GM12864 (cell line): ENCODE measurements around the gene RTCB.
A peak's percentile ranks its signal among the peaks of the same experiment; 100 is the strongest.

ENCODE experiments used
- DNase-seq: peaks from one replicate; pipeline ENCODE4 v3.0.0-alpha.2; 2011; ENCODE audit warnings: low read depth
- H3K4me3 ChIP-seq: 2 replicates; pipeline ENCODE4 v1.5.1; 2011; ENCODE audit warnings: mild to moderate bottlenecking, low read depth, low read length, control low read depth
- CTCF ChIP-seq: IDR thresholded peaks from 2 replicates; pipeline ENCODE4 v1.5.1; 2011; ENCODE audit warnings: low read depth, mild to moderate bottlenecking, moderate library complexity, low read length, control low read depth, inconsistent platforms; ENCODE audit errors: missing control alignments

The RTCB gene

GRCh38 chr22:32423664-32424063 lies 11.6 kb upstream of the RTCB start:
- no peak overlapping the region for H3K4me3 ChIP-seq
- TF ChIP-seq CTCF = no peak

GRCh38 chr22:32422062-32422461 lies 10.0 kb upstream of the RTCB start:
- TF ChIP-seq CTCF = no peak
- H3K4me3 ChIP-seq = no peak overlapping the region
- DNase-seq = no peak

More at GRCh38 chr22:32423664-32424063, 11.6 kb upstream of the RTCB start:
- DNase-seq = no peak

- no peak for TF ChIP-seq CTCF
- DNase-seq = no peak
- no peak overlapping the region for H3K4me3 ChIP-seq
Measured at GRCh38 chr22:32421484-32421883, 9.4 kb upstream of the RTCB start.

- DNase-seq = no peak
- H3K4me3 ChIP-seq = no peak overlapping the region
- TF ChIP-seq CTCF = no peak
Measured at GRCh38 chr22:32417906-32418305, 5.9 kb upstream of the RTCB start.

- no peak for DNase-seq
- no peak for TF ChIP-seq CTCF
- H3K4me3 ChIP-seq = no peak overlapping the region
Measured at GRCh38 chr22:32416556-32417085, 4.6 kb upstream of the RTCB start.

- H3K4me3 ChIP-seq = no peak overlapping the region
- TF ChIP-seq CTCF = no peak
- no peak for DNase-seq
Measured at GRCh38 chr22:32414191-32414590, 2.1 kb upstream of the RTCB start.

GRCh38 chr22:32413719-32414118 lies 1.7 kb upstream of the RTCB start:
- TF ChIP-seq CTCF = peak; percentile 43
- no peak overlapping the region for H3K4me3 ChIP-seq
- DNase-seq = no peak
